ENCODE data around the gene PRR16.

DNA sequence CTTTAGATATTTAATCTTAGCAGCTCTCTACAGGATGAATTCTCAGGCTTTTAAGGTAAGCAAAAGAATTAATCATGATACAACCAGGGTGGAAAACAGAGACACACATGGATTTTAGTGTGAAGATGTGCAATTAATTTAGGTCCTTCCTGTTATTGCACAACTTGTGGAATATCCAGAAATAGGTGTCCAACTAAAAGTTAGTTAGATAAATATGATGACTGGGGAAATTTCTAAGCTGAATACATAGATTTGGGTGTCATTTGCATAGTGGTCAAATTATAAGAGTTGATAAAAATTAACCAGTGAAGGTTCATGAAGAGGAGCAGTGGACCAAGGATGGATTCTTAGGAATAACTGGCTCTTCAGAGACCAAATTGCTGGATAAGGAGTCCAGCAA is 266.1 kb downstream of the PRR16 start:
- TF ChIP-seq, protein P1, sequence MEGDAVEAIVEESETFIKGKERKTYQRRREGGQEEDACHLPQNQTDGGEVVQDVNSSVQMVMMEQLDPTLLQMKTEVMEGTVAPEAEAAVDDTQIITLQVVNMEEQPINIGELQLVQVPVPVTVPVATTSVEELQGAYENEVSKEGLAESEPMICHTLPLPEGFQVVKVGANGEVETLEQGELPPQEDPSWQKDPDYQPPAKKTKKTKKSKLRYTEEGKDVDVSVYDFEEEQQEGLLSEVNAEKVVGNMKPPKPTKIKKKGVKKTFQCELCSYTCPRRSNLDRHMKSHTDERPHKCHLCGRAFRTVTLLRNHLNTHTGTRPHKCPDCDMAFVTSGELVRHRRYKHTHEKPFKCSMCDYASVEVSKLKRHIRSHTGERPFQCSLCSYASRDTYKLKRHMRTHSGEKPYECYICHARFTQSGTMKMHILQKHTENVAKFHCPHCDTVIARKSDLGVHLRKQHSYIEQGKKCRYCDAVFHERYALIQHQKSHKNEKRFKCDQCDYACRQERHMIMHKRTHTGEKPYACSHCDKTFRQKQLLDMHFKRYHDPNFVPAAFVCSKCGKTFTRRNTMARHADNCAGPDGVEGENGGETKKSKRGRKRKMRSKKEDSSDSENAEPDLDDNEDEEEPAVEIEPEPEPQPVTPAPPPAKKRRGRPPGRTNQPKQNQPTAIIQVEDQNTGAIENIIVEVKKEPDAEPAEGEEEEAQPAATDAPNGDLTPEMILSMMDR (IDR thresholded peaks at IDR 0.05; ENCODE audit: poor library complexity), result no peak
- no peak for TF ChIP-seq EZH2 (IDR thresholded peaks at IDR 0.05; ENCODE audit: borderline replicate concordance)
- no peak for TF ChIP-seq EZH2phosphoT487 (IDR thresholded peaks at IDR 0.05; ENCODE audit: low read depth, severe bottlenecking, unreplicated experiment)
